Stimulated activated CD4-positive, alpha-beta T cell treated with anti-CD3 and anti-CD28 coated beads, Interleukin-1b, Interleukin-23, amount 100 ng/mL, for 24 hours (primary cell): ENCODE data around the gene CBARP.

Source experiments
- DNase-seq, 4 experiments: peaks; one replicate each; pipeline ENCODE4 v3.0.0-alpha.2; 2020; ENCODE audit warnings: low read depth in 4 of 4, low spot score in 1 of 4

The CBARP gene

DNA sequence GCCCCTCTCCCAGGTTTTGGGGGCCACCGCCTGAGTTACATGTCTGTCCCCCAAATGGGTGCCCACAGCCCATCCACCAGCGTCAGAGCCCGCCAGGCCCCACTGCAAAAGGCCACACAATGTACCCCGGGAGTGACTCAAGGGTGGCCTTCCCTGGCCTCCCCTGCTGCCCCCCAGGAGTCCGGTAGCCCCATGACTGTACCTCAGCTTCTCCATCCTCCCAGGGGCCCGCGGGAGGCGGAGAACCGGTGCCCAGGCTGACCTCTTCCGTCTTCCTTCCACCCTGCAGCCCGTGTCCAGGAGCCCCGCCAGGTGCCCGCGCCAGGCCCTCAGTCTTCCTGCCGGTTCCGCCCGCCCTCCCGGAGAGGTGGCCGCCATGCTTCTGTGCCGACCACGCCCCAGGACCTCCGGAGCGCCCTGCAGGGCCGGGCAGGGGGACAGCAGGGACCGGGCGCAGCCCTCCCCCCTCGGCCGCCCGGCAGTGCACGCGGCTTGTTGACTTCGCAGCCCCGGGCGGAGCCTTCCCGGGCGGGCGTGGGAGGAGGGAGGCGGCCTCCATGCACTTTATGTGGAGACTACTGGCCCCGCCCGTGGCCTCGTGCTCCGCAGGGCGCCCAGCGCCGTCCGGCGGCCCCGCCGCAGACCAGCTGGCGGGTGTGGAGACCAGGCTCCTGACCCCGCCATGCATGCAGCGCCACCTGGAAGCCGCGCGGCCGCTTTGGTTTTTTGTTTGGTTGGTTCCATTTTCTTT is 10.3 kb downstream of the CBARP start:
- no peak for DNase-seq

GRCh38 chr19:1226522-1227303 is 11.1 kb downstream of the CBARP start:
- DNase-seq = no peak

DNA sequence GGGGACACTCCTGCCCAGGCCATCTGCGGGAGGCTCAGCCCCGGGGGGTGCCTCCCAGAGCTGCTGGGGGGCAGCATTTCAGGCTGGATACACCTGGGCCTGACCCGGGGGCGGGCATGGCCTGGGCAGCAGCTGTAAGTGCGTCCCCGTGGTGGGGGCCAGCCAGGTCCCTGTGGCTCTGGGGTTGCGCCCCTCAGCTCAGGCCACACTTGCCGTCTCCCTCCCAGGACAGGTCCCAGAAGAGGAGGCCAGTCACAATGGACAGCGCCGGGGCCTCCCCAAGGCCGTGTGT is 11.6 kb downstream of the CBARP start:
- DNase-seq = no peak

GRCh38 chr19:1225440-1226226 is 12.2 kb downstream of the CBARP start:
- no peak for DNase-seq

- DNase-seq = no peak
Measured at GRCh38 chr19:1224847-1225246, 13.0 kb downstream of the CBARP start.

- no peak for DNase-seq
Measured at GRCh38 chr19:1224047-1224825, 13.6 kb downstream of the CBARP start.

GRCh38 chr19:1223018-1223855 is 14.6 kb downstream of the CBARP start:
- DNase-seq = no peak

DNA sequence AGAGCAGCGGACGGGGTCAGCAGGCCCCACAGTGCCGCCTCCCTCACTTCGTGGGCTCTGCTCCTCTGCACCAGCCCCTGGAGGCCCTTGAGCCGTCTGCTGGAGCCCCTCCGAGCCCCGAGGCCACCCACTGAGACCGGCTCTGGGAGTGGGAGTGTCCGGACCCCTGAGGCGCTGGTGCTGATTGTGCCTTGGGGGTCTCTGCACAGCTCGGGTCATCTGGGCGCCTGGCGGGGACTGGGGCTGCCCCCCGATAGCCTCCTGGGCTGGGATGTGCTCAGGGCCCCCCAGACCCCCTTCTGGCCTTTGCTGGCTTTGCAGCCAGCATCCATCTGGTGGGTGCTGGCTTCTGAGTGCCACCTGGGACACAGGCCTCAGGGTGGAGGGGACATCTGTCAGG is 15.4 kb downstream of the CBARP start:
- no peak for DNase-seq

DNA sequence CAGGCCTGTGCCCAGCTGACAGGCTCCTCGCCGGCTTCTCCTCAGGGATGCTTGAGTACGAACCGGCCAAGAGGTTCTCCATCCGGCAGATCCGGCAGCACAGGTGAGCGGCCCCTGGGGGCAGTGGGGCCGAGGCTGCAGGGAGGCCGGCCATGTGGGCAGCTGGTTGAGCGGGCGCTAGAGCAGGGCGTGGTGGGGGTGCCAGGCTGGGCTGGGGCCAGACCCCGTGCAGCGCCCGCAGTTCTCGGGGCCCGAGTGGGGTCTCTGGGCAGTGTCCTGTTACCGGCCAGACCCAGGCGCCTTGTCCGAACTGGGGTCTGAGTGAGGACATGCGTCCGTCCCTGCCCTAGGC is 15.9 kb downstream of the CBARP start:
- DNase-seq = no peak

- no peak for DNase-seq
Measured at GRCh38 chr19:1220976-1221903, 16.6 kb downstream of the CBARP start.

- DNase-seq = no peak
Measured at GRCh38 chr19:1220477-1220930, 17.3 kb downstream of the CBARP start.

GRCh38 chr19:1219786-1220476 is 17.9 kb downstream of the CBARP start:
- DNase-seq = no peak

DNA sequence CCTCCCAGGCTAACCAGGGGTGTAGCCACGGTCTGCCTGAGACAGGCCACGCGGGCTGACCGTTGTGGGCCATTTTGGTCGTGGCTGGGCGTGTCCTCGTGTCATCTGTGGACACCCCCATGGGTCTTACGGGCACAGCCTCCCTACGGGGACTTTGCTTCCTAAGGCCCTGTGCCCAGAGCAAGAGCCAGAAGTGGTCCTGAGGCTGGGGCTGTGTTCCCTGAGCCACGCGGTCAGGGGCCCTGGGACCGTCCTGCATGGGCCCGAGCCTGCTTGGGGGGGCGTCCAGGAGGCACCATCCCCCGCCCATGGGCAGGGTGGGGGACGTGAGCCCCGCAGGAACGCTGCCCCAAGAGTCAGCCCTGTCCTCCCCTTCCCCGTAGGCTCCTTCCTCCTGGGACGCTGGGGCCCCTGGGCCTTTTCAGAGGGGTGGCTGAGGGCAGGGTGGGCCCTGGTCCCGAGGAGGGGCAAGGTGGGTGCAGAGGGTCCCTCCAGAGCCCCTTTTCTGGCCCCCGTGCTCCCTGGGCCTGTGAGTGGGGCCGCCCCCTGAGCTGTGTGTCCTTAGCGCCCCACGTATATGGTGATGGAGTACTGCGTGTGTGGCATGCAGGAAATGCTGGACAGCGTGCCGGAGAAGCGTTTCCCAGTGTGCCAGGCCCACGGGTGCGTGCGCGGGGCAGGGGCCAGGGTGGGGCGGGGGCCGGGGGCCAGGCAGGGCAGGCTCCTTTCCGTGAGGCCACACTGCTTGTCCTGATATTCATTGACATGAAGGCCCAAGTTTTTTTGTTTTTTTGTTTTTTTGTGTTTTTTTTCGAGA is 18.8 kb downstream of the CBARP start:
- DNase-seq = no peak

DNA sequence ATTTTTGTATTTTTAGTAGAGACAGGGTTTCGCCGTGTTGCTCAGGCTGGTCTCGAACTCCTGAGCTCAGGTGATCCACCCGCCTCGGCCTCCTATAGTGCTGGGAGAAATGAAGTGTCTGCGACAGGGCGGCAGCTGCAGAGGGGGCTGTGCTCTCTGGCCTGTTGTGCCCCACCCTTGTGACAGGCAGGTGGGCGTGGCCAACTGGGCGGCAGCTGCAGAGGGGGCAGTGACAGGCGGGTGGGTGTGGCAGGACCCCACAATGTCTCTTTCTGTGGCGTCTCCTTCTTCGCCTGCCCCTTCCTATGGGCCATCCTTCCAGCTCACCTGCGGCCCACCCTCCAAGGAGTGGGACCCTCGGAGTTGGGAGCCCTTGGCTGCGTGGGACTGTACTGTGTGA is 20.4 kb downstream of the CBARP start:
- no peak for DNase-seq

DNA sequence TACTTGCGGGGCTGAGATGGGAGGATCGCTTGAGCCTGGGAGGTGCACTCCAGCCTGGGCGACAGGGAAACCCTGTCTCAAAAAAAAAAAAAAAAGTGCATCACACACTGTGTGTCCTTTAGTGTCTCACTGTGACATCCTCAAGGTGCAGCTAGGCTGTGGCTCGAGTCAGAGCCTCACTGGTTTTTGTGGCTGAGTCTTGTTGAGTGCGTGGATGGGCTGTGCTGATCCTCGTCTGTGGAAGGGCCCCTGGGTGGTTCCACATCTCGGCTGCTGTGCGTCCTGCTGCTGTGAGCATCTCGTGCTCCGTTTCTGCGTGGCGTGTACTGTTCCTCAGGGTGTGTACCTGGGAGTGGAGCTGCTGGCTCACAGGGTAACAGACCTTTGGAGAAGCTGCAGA is 21.0 kb downstream of the CBARP start:
- DNase-seq = no peak

GRCh38 chr19:1214862-1215731 is 22.7 kb downstream of the CBARP start:
- no peak for DNase-seq

DNA sequence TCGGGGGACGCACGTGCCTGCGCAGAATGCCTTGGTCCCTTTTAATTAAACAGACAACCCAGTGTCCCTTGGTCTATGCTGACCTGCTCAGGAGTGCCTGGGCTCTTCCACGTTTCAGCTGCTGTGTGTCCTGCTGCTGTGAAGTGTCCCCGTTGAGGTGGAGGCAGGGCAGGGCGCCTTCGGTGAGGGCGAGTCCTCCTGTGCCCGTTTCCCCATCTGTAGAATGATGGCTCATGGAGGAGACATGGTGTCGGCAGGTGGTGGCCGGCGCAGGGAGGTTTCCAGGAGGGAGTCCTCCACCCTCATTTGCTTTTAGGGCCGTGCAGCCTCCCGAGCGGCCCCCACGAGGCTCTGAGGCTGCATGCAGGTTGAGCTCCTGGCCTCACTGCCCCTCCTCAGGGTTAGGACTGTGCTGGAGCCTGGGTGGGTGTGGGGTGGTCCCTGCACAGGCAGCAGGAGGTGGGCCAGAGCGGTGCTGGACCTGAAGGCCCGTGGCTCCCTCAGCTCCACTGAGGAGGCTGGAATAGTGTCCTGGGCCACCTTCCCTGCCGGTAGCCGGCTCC is 23.4 kb downstream of the CBARP start:
- DNase-seq = no peak
